Erythroblast (primary cell): Measurements from ENCODE around the gene PTPRD.

ENCODE experiments used
- DNase-seq, 2 experiments: peaks; one replicate each; lab custom pipeline; 2025; lab: John Stamatoyannopoulos, UW
- GATA1 ChIP-seq: IDR thresholded peaks from 2 replicates; pipeline ENCODE4 v1.6.1; 2011; ENCODE audit warnings: low read depth, mild to moderate bottlenecking, control low read depth, low read length, moderate library complexity
- POLR2A ChIP-seq: IDR thresholded peaks from 2 replicates; pipeline ENCODE4 v1.6.1; 2011; ENCODE audit warnings: mild to moderate bottlenecking, low read length

Gene PTPRD

DNA sequence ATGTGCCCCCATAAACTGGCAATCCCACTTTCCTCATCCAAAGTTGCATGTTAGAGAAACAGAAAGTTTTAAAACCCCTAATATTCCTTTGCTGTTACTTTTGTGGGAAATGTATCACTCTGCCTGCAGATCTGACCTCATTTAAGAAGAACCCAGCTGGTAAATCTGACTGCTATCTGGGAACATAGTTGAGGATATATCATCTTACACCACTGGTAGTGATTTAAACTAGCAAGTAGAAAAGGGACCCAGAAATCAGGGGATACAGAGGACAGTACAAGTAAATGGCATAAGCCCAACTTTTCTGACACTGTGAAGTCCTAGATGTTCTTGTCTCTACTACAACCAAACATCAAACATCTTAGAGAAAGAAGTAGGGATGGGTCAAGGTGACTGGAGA, 1752.7 kb downstream of the PTPRD start:
- DNase-seq, result no peak
- TF ChIP-seq POLR2A, result no peak

GRCh38 chr9:8859416-8859815, 1753.4 kb downstream of the PTPRD start:
- DNase-seq, result no peak
- no peak for TF ChIP-seq POLR2A
- no peak for TF ChIP-seq GATA1

- TF ChIP-seq POLR2A (no peak), GATA1 (no peak)
- no peak for DNase-seq
Observed at GRCh38 chr9:8858596-8859161, 1754.1 kb downstream of the PTPRD start.

- DNase-seq, result no peak
- TF ChIP-seq POLR2A (no peak), GATA1 (no peak)
Observed at GRCh38 chr9:8857926-8858595, 1754.7 kb downstream of the PTPRD start.

GRCh38 chr9:8857068-8857925, 1755.5 kb downstream of the PTPRD start:
- TF ChIP-seq GATA1 (no peak), POLR2A (no peak)
- no peak for DNase-seq

DNA sequence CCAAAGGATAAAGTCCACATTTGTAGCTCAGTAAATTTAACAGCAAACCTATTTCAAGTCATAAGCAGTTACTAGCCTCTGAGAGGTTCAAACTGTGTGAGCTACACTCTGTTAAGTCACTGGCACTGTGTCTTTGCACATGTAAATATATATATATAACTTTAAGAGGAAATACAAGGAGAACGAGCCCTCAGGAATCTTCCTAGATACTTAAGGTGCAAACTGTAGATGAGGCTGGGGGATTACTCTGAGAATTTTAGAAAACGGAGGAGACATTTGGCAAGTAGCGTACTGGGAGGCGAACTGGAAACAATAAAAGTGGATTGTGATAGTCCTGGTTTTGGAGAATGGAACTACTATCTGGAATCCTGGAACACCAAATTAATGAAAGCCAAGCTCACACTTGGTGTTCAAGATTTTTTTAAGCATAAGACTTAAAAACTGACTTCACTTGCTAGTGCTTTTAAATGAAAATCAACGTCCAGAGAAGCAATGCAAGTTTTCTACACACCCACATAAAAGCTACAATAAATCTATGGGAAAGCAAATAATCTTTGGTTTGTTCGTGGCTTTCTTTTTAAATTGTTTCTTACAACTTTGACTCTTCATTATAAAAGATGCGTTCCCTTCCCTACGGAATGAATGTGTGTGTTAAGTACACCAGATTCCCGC, 1756.3 kb downstream of the PTPRD start:
- no peak for TF ChIP-seq GATA1
- no peak for TF ChIP-seq POLR2A
- DNase-seq, result no peak

DNA sequence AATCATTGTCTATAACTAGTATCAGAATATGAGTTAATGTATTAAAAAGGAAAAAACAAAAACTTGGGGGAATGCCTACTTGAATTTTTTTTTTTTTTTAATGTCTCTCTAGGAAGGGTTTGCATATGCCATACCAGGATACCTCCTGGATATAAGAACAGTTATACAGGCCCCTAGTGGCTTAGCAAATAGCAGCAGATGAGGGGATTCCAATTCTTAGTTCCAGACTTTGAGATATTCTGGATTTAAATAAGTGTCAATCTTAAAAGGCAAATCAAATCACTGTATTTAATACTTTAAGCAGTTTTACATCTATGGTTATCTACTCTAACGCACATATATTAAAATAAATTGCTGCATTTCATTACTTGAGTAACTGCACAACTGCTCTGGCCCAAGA, 1757.8 kb downstream of the PTPRD start:
- DNase-seq, result no peak
- no peak for TF ChIP-seq GATA1
- no peak for TF ChIP-seq POLR2A

- TF ChIP-seq POLR2A, result no peak
- no peak for TF ChIP-seq GATA1
- DNase-seq, result no peak
Observed at GRCh38 chr9:8852301-8852864, 1760.4 kb downstream of the PTPRD start.

DNA sequence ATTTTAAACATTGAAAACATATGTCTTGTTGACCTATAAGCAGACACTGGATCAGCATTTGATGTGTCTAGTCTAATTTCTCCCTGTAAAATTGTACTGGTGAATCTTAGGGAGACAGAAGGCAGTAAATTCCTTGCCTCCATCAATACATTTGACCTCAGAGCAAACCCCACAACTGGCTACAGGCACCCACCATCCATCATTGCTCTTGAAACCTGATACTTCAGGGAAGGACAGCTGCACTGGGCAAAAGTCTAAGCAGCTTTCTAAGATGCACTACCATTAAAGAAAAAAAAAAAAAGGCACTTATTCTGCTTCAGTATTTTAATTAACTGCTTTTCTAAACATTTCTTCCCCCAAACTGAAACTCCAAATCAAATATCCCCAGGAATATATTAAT, 1761.9 kb downstream of the PTPRD start:
- no peak for DNase-seq
- TF ChIP-seq GATA1 (no peak), POLR2A (no peak)

GRCh38 chr9:8845808-8846207, 1767.0 kb downstream of the PTPRD start:
- no peak for DNase-seq
- TF ChIP-seq POLR2A, result no peak
- no peak for TF ChIP-seq GATA1

DNA sequence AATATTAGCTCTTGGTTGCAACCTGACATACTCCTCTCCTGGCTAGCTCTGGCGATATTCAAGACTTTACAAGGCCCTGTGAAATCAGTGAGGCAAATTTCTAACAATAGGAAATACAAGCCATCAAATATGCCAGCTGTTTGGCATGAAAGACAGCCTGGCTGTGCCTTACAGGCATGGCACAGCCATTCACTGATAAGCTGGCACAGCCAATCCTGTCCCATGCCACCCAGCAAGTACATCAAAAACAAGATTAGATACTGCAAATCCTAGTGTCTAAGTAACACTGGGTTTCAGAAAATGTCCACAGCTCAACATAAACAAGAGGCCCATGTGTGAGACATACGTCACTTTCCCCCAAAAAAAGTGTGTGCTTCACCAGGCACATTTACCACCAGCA, 1767.4 kb downstream of the PTPRD start:
- DNase-seq, result no peak
- no peak for TF ChIP-seq POLR2A
- TF ChIP-seq GATA1, result no peak

DNA sequence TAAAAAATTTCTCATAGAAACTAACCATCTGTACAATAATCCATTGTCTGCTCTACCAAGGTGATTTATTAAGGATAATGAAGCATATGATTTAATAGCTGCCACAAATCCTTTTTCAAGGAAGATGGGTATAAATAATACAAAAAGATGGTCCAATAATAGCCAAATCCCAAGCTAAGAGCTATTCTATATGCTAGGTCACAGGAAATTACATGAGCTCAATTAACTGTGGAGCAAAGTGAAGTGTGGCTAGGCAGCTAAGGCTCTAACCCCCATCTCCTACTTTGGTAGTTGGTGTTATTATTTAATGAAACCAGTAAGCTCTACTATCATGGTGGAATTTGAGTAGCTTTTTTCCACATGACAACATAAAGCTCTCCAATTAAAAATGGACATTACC, 1768.3 kb downstream of the PTPRD start:
- TF ChIP-seq GATA1 (no peak), POLR2A (no peak)
- no peak for DNase-seq

- TF ChIP-seq GATA1 (no peak), POLR2A (no peak)
- no peak for DNase-seq
Observed at GRCh38 chr9:8842402-8843193, 1770.2 kb downstream of the PTPRD start.

DNA sequence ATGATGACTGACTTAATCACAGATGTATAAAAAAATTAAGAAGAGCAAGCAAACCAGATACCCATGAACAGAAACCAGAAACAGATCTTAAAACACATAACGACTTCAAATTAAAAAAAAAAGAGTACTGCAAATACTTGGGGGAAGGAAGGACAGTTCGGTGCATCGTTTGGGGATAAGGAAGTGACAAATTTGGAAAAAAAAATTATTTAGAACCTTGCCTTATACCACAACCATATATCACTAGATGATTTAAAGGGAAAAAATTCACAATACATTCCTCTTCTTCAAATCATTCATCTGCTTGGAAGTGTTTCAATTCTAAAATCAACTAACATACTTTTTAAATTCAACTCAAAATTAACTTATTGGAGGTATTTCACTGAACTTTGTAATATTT, 1774.7 kb downstream of the PTPRD start:
- DNase-seq, result no peak
- TF ChIP-seq POLR2A, result no peak
- TF ChIP-seq GATA1, result no peak
